ENCODE measurements around the gene TESMIN.

- no peak for TF ChIP-seq CTCF (IDR thresholded peaks at IDR 0.05)
- no peak for TF ChIP-seq POLR2A (IDR thresholded peaks at IDR 0.05)
- TF ChIP-seq EP300 (IDR thresholded peaks at IDR 0.05; ENCODE audit: low read depth): no peak
- no peak for TF ChIP-seq POLR2AphosphoS5 (IDR thresholded peaks at IDR 0.05)
Observed at GRCh38 chr11:68691402-68691784, 59.9 kb downstream of the TESMIN start.

All from transverse colon (tissue), 4 donors.